Measurements from ENCODE around the gene SIRT7. TPM values are rescaled to one million over a fixed set of nuclear protein-coding genes. Genes with fewer than 3 reads are reported as not detected.

Gene SIRT7
- total and polyA plus RNA-seq, 9 donors, result 3.4 to 17.7 (median 15.2) TPM

DNA sequence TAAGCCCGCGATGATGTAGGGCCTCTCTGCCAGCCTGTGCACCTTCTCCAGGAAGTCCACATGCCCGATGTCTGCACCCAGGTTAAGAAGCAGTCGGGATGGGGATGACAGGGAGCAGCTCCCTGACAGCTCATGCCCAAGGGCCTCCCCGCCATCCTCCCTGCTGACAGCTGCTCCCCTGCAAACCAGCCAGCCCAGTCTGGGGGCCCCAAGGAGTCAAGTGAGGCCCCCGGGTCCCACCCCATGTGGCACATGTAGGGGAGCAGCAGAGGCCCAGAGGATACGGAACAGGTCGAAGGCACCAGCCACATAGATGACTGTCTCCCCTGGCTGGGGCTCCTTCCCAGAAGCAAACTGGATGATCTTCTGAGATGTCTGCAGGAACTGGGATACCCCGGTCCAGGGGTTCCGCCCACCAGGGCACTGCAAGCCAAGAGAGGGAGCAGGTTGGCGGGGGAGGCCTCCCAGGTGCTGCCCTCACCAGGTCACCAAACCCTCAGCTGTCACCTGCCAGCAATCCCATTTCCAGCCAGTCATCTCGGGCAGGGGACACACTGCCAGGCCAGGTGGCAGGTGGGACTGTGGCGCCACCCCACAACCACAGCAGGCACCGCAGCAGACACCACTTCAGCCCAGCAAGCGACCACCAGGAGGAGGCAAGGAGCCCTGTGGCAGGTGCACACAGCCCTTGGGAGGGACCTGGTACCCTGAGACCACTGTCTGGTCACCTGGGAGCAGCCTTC lies 11.3 kb downstream of the SIRT7 start:
- intact Hi-C loops (cut with DNase I), result no loop called here

DNA sequence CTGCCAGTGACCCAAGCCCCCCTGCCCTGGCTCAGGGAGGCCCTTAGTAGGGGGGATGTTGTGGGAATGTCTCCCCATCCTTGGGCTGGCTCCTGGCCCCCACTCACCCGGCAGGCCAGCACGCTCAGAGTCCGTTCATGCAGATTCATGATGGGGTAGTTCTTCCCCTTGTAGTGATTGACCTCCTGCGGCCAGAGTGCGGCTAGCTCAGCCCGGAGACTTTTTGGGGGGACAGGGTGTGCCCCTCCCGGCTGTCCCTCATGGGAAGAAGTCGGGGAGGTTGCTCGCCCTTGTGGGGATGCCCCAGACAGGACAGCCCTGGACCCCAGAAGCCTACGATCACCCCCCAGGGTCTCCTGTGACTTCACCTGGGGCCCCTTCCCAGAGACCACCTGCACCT lies 12.0 kb downstream of the SIRT7 start:
- 91 to 94% (median 93%) methylated on average over 10 of the region's 10 CpGs for WGBS, 3 donors
- intact Hi-C loops (cut with DNase I), result no loop called here
- H3K36me3 ChIP-seq, result no peaks in the 10 kb centered on the region
- no peak overlapping the region for H3K27ac ChIP-seq
- no peak overlapping the region for H3K4me3 ChIP-seq
- no peaks in the 10 kb centered on the region for H3K27me3 ChIP-seq
- peaks cover 2% of the 10 kb centered on the region for H3K4me1 ChIP-seq (ENCODE audit: insufficient read depth)
- TF ChIP-seq, protein P1, sequence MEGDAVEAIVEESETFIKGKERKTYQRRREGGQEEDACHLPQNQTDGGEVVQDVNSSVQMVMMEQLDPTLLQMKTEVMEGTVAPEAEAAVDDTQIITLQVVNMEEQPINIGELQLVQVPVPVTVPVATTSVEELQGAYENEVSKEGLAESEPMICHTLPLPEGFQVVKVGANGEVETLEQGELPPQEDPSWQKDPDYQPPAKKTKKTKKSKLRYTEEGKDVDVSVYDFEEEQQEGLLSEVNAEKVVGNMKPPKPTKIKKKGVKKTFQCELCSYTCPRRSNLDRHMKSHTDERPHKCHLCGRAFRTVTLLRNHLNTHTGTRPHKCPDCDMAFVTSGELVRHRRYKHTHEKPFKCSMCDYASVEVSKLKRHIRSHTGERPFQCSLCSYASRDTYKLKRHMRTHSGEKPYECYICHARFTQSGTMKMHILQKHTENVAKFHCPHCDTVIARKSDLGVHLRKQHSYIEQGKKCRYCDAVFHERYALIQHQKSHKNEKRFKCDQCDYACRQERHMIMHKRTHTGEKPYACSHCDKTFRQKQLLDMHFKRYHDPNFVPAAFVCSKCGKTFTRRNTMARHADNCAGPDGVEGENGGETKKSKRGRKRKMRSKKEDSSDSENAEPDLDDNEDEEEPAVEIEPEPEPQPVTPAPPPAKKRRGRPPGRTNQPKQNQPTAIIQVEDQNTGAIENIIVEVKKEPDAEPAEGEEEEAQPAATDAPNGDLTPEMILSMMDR (IDR thresholded peaks at IDR 0.05), result no peak
- no peak for TF ChIP-seq POLR2A (IDR thresholded peaks at IDR 0.05)
- TF ChIP-seq EP300 (IDR thresholded peaks at IDR 0.05), result no peak
- DNase-seq, result peak in 1 of 5 donors; percentile 19
- H3K9me3 ChIP-seq, result no peaks in the 10 kb centered on the region

More for the DNA sequence above, 11.3 kb downstream of the SIRT7 start:
- H3K36me3 ChIP-seq, result no peaks in the 10 kb centered on the region
- H3K27me3 ChIP-seq, result no peaks in the 10 kb centered on the region
- H3K9me3 ChIP-seq, result no peaks in the 10 kb centered on the region
- H3K4me3 ChIP-seq, result no peak overlapping the region
- no peak for TF ChIP-seq POLR2A (IDR thresholded peaks at IDR 0.05)
- TF ChIP-seq, protein P1 (IDR thresholded peaks at IDR 0.05), result no peak
- TF ChIP-seq EP300 (IDR thresholded peaks at IDR 0.05), result no peak
- 89 to 92% (median 90%) methylated on average over 11 to 15 of the region's 15 CpGs for WGBS, 3 donors
- peaks cover 3% of the 10 kb centered on the region for H3K4me1 ChIP-seq (ENCODE audit: insufficient read depth)
- no peak for DNase-seq
- no peak overlapping the region for H3K27ac ChIP-seq

DNA sequence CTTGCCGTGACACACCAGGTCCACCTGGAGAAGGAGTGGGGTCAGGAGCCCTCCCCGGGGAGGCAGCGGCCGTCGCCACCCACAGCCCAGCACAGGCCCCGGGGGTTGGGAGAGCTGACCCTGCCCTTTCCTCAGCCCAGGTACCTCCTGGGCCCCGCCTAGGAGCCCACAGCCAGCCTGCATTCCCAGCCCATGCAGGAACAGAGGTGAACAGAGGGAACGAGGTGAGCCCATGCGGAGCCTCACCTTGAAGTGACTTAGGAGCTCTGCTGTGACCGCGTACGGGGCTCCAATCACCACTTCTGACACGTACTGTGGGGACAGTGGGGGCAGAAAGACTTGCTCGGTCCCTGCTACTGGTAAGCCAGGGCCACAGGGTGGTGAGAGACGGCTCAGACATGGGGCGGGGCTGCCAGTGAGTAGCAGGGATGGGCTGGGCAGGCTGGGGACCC lies 12.5 kb downstream of the SIRT7 start:
- Histone ChIP-seq H3K36me3 (no peaks in the 10 kb centered on the region), H3K27ac (no peak overlapping the region), H3K4me3 (no peak overlapping the region), H3K9me3 (no peaks in the 10 kb centered on the region), H3K4me1 (ENCODE audit: insufficient read depth) (peaks cover 2% of the 10 kb centered on the region), H3K27me3 (no peaks in the 10 kb centered on the region)
- 90 to 96% (median 92%) methylated on average over 16 of the region's 16 CpGs for WGBS, 3 donors
- no peak for DNase-seq
- intact Hi-C loops (cut with DNase I), result no loop called here
- TF ChIP-seq, protein P1 (IDR thresholded peaks at IDR 0.05), result no peak
- TF ChIP-seq POLR2A (IDR thresholded peaks at IDR 0.05) (no peak), EP300 (IDR thresholded peaks at IDR 0.05) (no peak)

DNA sequence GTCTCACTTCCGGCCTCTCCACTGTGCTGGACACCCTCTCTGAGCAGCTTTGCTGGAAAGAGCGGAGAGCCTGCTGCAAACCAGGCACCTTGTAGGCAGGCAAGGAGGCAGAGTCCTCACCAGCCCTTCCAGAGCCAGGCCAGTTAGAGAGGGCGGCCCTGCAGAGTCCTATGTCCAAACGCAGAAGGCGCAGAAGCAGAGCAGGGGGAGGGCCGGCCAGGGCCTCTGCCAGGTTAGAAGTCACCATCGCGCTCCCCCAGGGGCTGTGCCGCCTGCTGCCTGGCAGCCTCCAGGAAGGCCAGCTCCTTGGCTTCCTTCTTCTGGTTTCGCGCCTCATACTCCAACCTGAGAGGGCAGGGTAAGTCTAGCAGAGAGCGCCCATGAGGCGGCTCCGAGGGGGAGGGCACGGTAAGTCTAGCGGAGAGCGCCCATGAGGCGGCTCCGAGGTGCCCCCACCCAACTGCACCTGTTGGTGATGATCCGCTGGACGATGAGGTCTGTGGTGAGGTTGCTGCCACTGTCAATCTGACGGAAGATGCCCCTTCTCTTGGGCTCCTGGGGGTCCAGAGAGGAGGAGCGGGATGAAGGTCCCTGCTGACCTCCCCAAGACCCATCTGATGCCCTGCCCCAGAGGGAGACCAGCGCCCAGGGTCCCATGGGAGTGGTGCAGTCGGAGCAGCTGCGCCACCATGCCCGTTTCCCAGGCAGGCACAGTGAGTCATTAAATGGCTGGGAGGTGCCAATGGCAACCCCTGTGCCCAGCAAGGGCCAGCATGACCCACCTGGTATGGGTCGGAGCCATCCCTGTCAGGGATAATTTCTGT lies 13.2 kb downstream of the SIRT7 start:
- intact Hi-C loops (cut with DNase I), result no loop called here
- WGBS, 3 donors, result 86 to 92% (median 88%) methylated on average over 28 of the region's 28 CpGs
- Histone ChIP-seq H3K27ac (no peak overlapping the region), H3K4me1 (ENCODE audit: insufficient read depth) (peaks cover 2% of the 10 kb centered on the region), H3K27me3 (no peaks in the 10 kb centered on the region), H3K36me3 (no peaks in the 10 kb centered on the region), H3K4me3 (no peak overlapping the region), H3K9me3 (no peaks in the 10 kb centered on the region)
- TF ChIP-seq, protein P1 (IDR thresholded peaks at IDR 0.05), result no peak
- TF ChIP-seq EP300 (IDR thresholded peaks at IDR 0.05) (no peak), POLR2A (IDR thresholded peaks at IDR 0.05) (no peak)
- DNase-seq, result peak in 1 of 5 donors; percentile 18

Data from ovary (tissue), 9 donors.